Loucy (cell line): Measurements from ENCODE around the gene NDUFA5.

Experiments
- H2AFZ ChIP-seq: fragments of 200-600 bp; sonication (generic); 2 replicates; pipeline ENCODE4 v1.6.0; 2016; ENCODE audit warnings: antibody characterized with exemption, mild to moderate bottlenecking, low read length, moderate library complexity
- H3F3A ChIP-seq: fragments of 200-600 bp; 2 replicates; pipeline ENCODE4 v1.6.0; 2016; ENCODE audit warnings: antibody characterized with exemption, low read depth, mild to moderate bottlenecking
- H3K27me3 ChIP-seq: fragments of 200-600 bp; sonication (generic); 2 replicates; pipeline ENCODE4 v1.6.1; 2014; ENCODE audit warnings: low read length, mild to moderate bottlenecking; ENCODE audit not compliant: insufficient read depth, poor library complexity, severe bottlenecking
- H3K36me3 ChIP-seq: fragments of 200-600 bp; sonication (generic); 2 replicates; pipeline ENCODE4 v1.6.1; 2016; ENCODE audit warnings: low read length; ENCODE audit not compliant: insufficient read depth
- H3K4me1 ChIP-seq: fragments of 200-600 bp; sonication (generic); 2 replicates; pipeline ENCODE4 v1.5.1; 2014; ENCODE audit warnings: low read length, mild to moderate bottlenecking; ENCODE audit not compliant: insufficient read depth, poor library complexity, severe bottlenecking
- H3K4me2 ChIP-seq: fragments of 200-600 bp; sonication (generic); 2 replicates; pipeline ENCODE4 v1.6.0; 2014; ENCODE audit warnings: antibody characterized with exemption, low read length, low read depth, mild to moderate bottlenecking; ENCODE audit not compliant: poor library complexity, severe bottlenecking
- H3K4me3 ChIP-seq: fragments of 200-600 bp; sonication (generic); 2 replicates; pipeline ENCODE4 v1.5.1; 2014; ENCODE audit warnings: low read length, mild to moderate bottlenecking, mixed read lengths; ENCODE audit not compliant: poor library complexity, severe bottlenecking
- H3K79me2 ChIP-seq: fragments of 200-600 bp; sonication (generic); 2 replicates; pipeline ENCODE4 v1.6.1; 2014; ENCODE audit warnings: low read length; ENCODE audit not compliant: insufficient read depth
- H3K9ac ChIP-seq: fragments of 200-600 bp; sonication (generic); 2 replicates; pipeline ENCODE4 v1.6.0; 2014; ENCODE audit warnings: mild to moderate bottlenecking, low read depth, low read length, moderate library complexity; ENCODE audit not compliant: poor library complexity, severe bottlenecking
- H3K9me2 ChIP-seq: fragments of 200-600 bp; sonication (generic); replicated peaks from 2 replicates; pipeline ENCODE4 v1.6.1; 2016; ENCODE audit warnings: low read depth, low read length, mixed read lengths
- H3K9me3 ChIP-seq: fragments of 200-600 bp; sonication (generic); 2 replicates; pipeline ENCODE4 v1.6.1; 2014; ENCODE audit warnings: mild to moderate bottlenecking, antibody characterized with exemption, low read length, low read depth; ENCODE audit not compliant: insufficient read depth
- H4K20me1 ChIP-seq: fragments of 200-600 bp; sonication (generic); 2 replicates; pipeline ENCODE4 v1.6.0; 2014; ENCODE audit warnings: antibody characterized with exemption, low read length, mild to moderate bottlenecking; ENCODE audit not compliant: insufficient read depth, poor library complexity, severe bottlenecking
- EZH2phosphoT487 ChIP-seq: fragments of 200-600 bp; IDR thresholded peaks from 2 replicates; pipeline ENCODE4 v1.6.1; 2018; ENCODE audit warnings: antibody characterized with exemption, mild to moderate bottlenecking, moderate library complexity, borderline replicate concordance
- TF ChIP-seq, protein P1 (sequence below): fragments of 200-600 bp; sonication (generic); conservative IDR thresholded peaks from 2 replicates; pipeline ENCODE4 v1.5.1; 2014; ENCODE audit warnings: mild to moderate bottlenecking, antibody characterized with exemption, low read length

NDUFA5 gene

DNA sequence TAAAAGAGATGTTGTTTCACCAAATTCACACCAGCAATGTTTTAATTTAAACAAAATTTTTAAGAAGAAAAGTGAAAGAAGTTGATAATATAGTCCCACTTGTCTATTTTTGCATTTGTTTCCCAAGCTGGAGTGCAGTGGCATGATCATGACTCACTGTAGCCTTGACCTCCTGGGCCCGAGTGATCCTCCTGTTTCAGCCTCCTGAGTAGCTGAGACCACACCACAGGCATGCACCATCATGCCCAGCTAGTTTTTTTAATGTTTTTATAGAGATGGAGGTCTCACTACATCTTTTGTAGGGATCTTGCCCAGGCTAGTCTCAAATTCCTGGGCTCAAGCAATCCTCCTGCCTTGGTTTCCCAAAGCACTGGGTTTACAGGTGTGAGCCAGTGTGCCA lies 14.1 kb upstream of the NDUFA5 start:
- Histone ChIP-seq H3K9ac (no peak overlapping the region), H3K9me2 (no peaks in the 10 kb centered on the region), H3K4me2 (no peak overlapping the region), H4K20me1 (no peaks in the 10 kb centered on the region), H3F3A (no peaks in the 10 kb centered on the region), H3K4me3 (no peak overlapping the region), H3K79me2 (no peaks in the 10 kb centered on the region), H2AFZ (no peak overlapping the region), H3K36me3 (no peaks in the 10 kb centered on the region), H3K4me1 (no peaks in the 10 kb centered on the region), H3K9me3 (no peaks in the 10 kb centered on the region), H3K27me3 (no peaks in the 10 kb centered on the region)
- TF ChIP-seq EZH2phosphoT487 = no peak
- TF ChIP-seq, protein P1, sequence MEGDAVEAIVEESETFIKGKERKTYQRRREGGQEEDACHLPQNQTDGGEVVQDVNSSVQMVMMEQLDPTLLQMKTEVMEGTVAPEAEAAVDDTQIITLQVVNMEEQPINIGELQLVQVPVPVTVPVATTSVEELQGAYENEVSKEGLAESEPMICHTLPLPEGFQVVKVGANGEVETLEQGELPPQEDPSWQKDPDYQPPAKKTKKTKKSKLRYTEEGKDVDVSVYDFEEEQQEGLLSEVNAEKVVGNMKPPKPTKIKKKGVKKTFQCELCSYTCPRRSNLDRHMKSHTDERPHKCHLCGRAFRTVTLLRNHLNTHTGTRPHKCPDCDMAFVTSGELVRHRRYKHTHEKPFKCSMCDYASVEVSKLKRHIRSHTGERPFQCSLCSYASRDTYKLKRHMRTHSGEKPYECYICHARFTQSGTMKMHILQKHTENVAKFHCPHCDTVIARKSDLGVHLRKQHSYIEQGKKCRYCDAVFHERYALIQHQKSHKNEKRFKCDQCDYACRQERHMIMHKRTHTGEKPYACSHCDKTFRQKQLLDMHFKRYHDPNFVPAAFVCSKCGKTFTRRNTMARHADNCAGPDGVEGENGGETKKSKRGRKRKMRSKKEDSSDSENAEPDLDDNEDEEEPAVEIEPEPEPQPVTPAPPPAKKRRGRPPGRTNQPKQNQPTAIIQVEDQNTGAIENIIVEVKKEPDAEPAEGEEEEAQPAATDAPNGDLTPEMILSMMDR = no peak

DNA sequence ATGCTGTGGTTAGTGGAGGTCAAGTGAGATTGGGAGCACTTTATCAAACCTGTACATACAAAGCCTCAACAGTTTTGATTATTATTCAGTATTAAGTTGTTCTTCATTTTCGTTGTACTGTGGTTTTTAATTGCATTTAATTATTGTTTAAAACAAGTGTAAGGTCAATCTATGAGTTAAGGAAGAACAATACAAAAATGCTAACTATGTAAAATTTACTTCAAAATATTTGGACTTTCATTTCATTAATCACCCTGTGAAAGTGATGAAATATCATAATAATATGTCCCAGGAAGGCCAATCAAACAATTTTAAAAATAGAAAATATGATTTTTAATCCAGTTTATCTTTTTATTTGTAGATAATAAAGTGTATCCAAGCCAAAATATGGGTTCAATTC lies 13.6 kb upstream of the NDUFA5 start:
- no peaks in the 10 kb centered on the region for H3F3A ChIP-seq
- no peak overlapping the region for H3K4me2 ChIP-seq
- H3K4me3 ChIP-seq = no peak overlapping the region
- H3K79me2 ChIP-seq = no peaks in the 10 kb centered on the region
- no peaks in the 10 kb centered on the region for H4K20me1 ChIP-seq
- no peaks in the 10 kb centered on the region for H3K27me3 ChIP-seq
- no peak overlapping the region for H3K9ac ChIP-seq
- H2AFZ ChIP-seq = no peak overlapping the region
- H3K36me3 ChIP-seq = no peaks in the 10 kb centered on the region
- H3K4me1 ChIP-seq = no peaks in the 10 kb centered on the region
- H3K9me2 ChIP-seq = no peaks in the 10 kb centered on the region
- H3K9me3 ChIP-seq = no peaks in the 10 kb centered on the region
- TF ChIP-seq, protein P1 = no peak
- TF ChIP-seq EZH2phosphoT487 = no peak

DNA sequence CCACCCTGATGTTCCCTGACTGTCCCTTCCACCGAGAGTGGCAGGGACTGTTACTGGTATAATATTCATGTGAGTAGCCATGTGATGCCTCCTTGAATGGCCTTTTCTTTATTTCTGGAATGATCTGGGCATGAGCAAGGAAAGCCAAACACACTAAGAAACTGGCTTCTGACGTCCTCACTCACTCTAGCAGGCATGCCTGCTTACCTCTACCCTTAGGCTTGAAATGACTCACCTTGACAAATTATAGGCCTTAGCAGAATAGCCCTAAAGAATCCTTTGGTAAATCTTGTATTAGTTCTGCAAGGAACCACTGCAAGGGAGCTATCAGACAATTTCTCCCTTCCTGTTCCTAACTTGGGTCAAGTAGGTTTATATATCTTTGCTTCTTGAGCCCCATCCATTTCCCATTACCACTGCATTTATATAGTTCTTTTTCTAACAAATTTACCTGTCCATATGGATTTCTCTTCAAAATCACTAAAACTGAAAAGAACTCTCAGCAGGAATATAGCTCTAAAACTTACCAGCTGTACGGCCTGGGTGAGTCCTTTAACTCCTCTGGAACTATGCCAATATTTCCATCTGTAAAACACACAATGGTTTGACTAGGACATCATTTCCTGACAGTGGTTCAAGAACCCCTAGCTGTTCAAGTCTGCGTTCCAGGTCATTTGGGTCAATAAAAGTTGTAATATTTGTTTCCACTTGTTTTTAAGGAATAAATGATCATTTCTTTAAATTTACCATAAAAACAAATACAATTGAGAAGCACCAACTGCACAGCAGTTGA lies 13.0 kb upstream of the NDUFA5 start:
- Histone ChIP-seq H3K9ac (no peak overlapping the region), H2AFZ (no peak overlapping the region), H4K20me1 (no peaks in the 10 kb centered on the region), H3K4me2 (no peak overlapping the region), H3K79me2 (no peaks in the 10 kb centered on the region), H3K4me3 (no peak overlapping the region), H3K4me1 (no peaks in the 10 kb centered on the region), H3K27me3 (no peaks in the 10 kb centered on the region), H3K9me2 (no peaks in the 10 kb centered on the region), H3F3A (no peaks in the 10 kb centered on the region), H3K36me3 (no peaks in the 10 kb centered on the region), H3K9me3 (no peaks in the 10 kb centered on the region)
- TF ChIP-seq, protein P1 = no peak
- no peak for TF ChIP-seq EZH2phosphoT487
